SW 1271 (cell line): ENCODE measurements around the gene COL8A1.
"Not testable (repeated sequence)": the region's sequence is repeated elsewhere in the genome, so short reads cannot be mapped to it uniquely, and the experiment has no call there.

Experiments used
- DNase-seq, 2 experiments: peaks; one replicate each; lab custom pipeline; 2025; lab: John Stamatoyannopoulos, UW

Gene COL8A1

GRCh38 chr3:99710094-99710493 lies 71.7 kb downstream of the COL8A1 start:
- DNase-seq, result no peak

DNA sequence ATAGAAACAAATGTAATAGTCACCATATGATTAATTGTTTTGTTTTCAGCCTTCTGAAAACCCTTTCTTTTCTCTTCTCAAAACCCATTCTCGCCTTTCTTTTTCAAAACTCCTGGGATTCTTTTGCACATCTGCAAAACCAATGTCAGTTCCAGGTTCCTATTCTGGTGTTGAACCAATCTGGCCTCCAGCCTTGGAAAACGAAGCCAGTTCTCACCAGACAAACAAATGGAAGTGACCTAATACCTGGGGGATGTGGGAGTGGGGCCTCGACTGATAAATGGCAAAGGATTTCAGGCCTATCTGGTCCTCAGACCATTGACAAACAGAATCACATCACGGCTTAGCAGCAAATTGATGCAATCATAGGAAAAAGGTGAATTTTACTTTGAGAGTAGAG lies 73.0 kb downstream of the COL8A1 start:
- DNase-seq, result no peak

DNA sequence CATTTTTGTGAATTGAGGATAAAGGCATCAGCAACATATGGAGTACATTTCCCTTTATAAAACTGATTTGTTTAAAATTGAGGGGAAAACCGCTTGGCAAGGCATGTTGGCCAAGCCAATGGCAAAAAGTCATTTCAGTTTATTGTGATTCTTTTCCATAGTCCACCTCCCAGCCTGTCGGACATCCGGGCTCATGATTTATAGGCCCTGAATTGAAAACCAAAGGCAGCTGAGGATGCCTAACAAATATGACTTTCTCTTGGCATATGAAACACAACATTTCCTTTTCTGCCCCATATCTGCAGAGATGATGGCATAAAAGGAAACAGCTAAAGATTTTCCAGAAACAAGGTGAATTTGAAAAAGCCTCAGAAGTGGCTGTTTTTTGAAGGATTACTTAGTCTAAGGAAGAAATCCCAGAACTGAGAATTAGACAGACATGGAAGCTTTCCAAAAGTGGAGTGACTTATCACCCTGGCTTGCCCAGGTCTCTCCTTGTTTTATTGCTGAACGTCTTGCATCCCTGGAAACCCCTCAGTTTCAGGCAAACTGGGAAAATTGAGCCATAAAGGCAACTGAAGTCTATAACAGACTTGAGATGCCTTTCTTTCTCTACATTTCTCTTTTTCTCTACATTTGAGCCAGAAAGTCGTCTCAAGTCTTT lies 74.0 kb downstream of the COL8A1 start:
- DNase-seq, result no peak

GRCh38 chr3:99713440-99713839 lies 75.0 kb downstream of the COL8A1 start:
- DNase-seq, result no peak

GRCh38 chr3:99714146-99714545 lies 75.8 kb downstream of the COL8A1 start:
- no peak for DNase-seq

- DNase-seq, result no peak
Observed at GRCh38 chr3:99714575-99714974, 76.2 kb downstream of the COL8A1 start.

DNA sequence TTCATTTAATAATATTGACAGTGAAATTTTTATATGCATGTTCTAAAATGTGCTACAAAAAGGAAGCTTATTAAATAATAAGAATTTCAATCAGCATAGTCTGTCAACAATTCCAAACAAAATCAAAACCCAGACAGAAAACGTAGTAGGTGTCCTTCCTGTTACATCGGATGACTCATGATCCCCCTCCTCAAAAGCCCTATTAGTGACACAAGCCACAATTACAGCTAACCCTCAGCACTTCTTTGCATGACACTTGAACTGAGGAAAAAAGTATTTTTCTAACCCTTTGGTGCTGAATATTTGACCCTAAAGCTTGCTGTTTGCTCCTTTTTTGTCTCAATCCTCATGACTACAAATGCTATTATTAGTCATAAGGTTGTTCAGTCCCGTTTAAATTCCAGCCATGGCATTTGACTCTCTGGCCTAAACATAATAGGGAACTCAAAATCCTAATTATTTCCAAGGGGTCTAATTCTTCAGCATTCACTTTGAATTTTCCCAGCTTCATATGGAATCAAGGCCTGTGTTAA lies 78.1 kb downstream of the COL8A1 start:
- no peak for DNase-seq

DNA sequence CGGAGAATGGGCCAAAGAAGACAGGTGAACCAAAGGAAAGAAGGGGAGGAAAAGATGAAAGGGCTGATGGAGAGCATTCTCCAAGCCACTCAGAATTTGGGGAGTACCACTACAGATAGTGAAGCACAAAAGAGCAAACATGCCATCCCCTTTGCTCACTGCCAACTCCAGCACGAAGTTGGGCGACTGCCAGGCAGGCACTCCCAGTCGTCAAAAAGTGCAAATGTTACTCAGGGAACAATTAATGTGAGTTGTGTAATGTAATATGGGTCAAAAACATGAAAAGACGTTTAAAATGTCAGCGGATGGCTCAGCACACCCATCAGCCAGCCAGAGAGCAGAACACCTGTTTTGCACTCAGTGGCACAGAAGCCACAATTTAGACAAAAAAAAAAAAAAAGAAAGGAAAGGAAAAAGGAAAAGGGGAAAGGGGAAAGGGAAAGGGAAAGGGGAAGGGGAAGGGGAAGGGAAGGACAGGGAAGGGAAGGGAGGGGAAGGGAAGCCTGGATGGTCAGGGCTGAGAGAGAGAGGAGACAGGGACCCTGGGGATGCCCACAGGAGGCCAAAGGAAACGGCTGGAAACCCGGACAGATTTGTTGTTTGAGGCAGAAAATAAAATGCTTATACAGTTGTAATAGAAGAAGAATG lies 82.7 kb downstream of the COL8A1 start:
- DNase-seq, result no peak

- DNase-seq, result no peak
Observed at GRCh38 chr3:99721633-99722007, 83.2 kb downstream of the COL8A1 start.

- no peak for DNase-seq
Observed at GRCh38 chr3:99724276-99724675, 85.9 kb downstream of the COL8A1 start.

DNA sequence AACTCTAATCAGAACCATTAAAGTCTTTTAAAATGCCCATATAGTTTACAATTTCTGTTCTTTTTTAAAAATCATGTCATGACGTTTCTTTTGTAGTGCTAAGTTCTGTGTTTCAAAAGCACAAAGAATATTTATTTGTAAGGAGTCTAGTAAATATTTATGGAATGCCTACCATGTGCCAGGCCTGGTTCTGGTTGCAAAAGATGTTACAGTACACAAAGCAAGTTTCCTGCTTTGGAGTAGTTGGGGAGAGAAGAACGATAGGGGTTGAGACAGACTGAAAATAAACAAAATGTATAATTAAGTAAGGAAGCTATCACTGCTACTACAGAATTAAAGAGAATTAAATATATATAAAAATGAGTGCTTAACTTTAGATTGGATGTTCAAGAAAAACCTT lies 92.5 kb downstream of the COL8A1 start:
- DNase-seq, result no peak

DNA sequence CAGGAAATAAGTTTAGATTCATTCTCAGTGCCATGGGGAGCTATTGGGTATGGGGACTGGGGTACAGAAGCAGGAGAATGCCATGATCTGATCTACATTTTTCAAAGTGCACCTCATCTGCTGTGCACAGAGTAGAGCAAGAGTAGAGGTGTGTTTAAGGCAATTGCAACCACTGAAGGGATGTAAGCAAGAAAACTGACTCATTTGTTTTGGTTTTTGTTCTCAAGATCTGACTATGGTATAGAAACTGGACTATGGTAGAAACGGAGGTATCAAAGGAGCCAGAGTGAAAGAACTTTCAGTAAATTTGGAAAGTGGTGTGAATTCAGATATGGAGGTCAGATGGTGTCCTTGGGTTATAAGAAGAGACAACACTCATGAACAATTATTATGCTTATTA lies 93.1 kb downstream of the COL8A1 start:
- no peak for DNase-seq

DNA sequence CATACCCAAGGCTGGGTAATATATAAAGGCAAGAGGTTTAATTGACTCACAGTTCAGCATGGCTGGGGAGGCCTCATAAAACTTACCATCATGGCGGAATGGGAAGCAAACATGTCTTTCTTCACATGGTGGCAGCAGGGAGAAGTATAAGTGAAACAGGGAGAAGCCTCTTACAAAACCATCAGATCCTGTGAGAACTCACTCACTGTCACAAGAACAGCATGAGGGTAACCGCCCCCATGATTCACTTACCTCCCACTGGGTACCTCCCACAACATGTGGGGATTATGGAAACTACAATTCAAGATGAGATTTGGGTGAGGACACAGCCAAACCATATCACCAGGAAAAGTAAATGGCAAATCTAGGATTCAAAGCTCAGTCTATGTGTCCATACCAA lies 102.0 kb downstream of the COL8A1 start:
- DNase-seq, result not testable (repeated sequence)

DNA sequence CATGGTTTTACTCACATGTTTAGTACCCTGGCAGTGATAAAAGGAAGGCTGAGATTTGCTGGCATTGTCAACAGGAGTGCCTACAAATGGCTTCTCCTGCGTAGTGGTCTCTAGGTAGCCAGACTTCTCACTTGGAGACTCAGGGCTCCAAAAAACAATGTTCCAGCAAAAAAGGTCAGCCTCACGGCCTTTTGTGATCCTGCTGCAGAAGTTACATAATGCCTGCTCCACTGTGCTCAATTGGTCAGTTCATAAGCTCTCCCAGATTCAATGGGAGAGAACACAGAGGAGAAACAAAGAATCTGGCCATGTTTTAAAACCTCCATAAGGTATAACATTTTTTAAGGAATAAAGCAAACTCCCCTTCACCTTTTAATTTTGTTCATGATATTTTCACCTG lies 103.2 kb downstream of the COL8A1 start:
- DNase-seq, result no peak

DNA sequence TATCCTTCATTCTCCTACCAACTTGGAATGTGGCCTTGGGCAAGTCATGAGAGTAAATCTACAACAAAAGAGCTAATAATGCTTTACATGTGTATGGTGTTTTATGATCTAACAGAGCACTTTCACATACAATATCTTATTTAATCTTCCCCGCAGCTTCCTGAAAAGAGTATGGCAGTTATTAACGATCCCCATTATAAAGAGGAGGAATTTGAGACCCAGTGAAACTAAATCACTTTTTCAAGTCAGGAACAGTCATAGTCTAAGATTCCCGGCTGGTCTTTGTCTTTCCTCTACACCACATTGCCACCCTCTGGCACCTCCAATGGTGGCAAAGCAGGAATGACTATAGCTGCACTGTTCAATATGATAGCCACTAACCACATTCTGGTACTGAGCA lies 109.5 kb downstream of the COL8A1 start:
- peak in 1 of 2 experiments; percentile 53 for DNase-seq

GRCh38 chr3:99751649-99752048 lies 113.3 kb downstream of the COL8A1 start:
- peak; percentile 14 to 69 for DNase-seq

GRCh38 chr3:99753268-99753975 lies 115.0 kb downstream of the COL8A1 start:
- DNase-seq, result peak; percentile 60 to 81

DNA sequence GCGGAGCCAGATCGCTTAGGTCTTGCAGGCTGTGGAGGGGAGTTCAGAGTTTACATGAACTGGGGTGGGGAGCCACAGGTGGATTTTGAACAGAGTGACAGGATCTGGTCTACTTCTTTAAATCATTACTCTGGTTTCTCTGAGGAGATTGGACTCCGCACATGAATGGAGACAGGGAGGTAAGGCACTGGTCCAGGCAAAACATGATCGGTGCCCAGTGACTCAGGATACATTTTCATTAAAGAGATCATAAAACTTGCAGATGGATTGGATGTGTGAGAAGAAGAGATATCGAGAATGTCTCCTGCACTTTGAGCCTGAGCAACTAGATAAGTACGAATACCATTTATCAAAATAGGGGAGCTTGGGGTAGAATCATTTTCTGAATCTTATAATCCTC lies 117.4 kb downstream of the COL8A1 start:
- no peak for DNase-seq

- DNase-seq, result no peak
Observed at GRCh38 chr3:99757966-99758365, 119.6 kb downstream of the COL8A1 start.

- DNase-seq, result no peak
Observed at GRCh38 chr3:99758502-99759177, 120.2 kb downstream of the COL8A1 start.

DNA sequence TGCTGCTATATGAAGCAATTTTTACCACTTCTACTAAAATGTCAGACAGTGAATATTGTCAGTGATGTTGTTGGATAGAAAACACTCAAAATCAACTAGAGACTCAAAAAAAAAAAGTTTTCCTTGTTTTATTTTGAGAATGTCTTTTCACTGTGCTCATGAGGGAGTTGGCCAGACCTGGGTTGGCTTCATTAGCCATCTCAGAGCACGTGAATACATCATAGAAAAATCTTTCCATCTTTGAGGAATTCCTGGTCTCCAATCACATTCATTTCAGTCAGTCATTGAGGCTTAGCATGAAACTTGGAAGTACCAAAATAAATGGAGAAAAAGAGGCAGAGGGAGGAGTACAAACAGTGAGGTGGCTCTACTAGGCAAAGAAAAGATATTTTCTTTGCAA lies 121.6 kb downstream of the COL8A1 start:
- DNase-seq, result no peak

GRCh38 chr3:99760629-99761028 lies 122.2 kb downstream of the COL8A1 start:
- no peak for DNase-seq
